Stimulated activated CD4-positive, alpha-beta T cell treated with anti-CD3 and anti-CD28 coated beads, Interleukin-12 subunit alpha, Interleukin-12 subunit beta, amount 100 ng/mL, for 48 hours (primary cell): ENCODE results near the gene GTF2H3.

ENCODE experiments used
- DNase-seq, 3 donors: peaks; one replicate each; pipeline ENCODE4 v3.0.0-alpha.2; 2020; ENCODE audit warnings: low read depth in 2 of 3, low spot score in 1 of 3

GTF2H3 gene

GRCh38 chr12:123645380-123645779 lies 11.8 kb downstream of the GTF2H3 start:
- DNase-seq, result no peak

GRCh38 chr12:123645878-123646277 lies 12.2 kb downstream of the GTF2H3 start:
- no peak for DNase-seq

GRCh38 chr12:123648401-123648800 lies 14.8 kb downstream of the GTF2H3 start:
- DNase-seq, result no peak

- no peak for DNase-seq
These were observed 20.6 kb downstream of the GTF2H3 start for GRCh38 chr12:123654129-123654701.

- DNase-seq, result no peak
These were observed 21.8 kb downstream of the GTF2H3 start for GRCh38 chr12:123655420-123655819.

GRCh38 chr12:123656392-123656791 lies 22.8 kb downstream of the GTF2H3 start:
- DNase-seq, result no peak

- DNase-seq, result no peak
These were observed 23.6 kb downstream of the GTF2H3 start for GRCh38 chr12:123657211-123657610.

- no peak for DNase-seq
These were observed 26.5 kb downstream of the GTF2H3 start for GRCh38 chr12:123659996-123660727.

- no peak for DNase-seq
These were observed 34.1 kb downstream of the GTF2H3 start for GRCh38 chr12:123667771-123668170.

GRCh38 chr12:123670882-123671728 lies 37.5 kb downstream of the GTF2H3 start, which contains the start of gene TCTN2:
Gene TCTN2 (plus strand): TSS chr12:123671113. CDS start chr12:123671241, 128 bp downstream.
- DNase-seq, result peak; percentile 90 to 94 (median 92)

GRCh38 chr12:123671876-123672275 lies 38.2 kb downstream of the GTF2H3 start:
- DNase-seq, result no peak

GRCh38 chr12:123675436-123675835 lies 41.8 kb downstream of the GTF2H3 start:
- DNase-seq, result no peak

GRCh38 chr12:123676616-123677320 lies 43.1 kb downstream of the GTF2H3 start:
- DNase-seq, result no peak

- DNase-seq, result no peak
These were observed 45.4 kb downstream of the GTF2H3 start for GRCh38 chr12:123678981-123679380.

- DNase-seq, result no peak
These were observed 48.0 kb downstream of the GTF2H3 start for GRCh38 chr12:123681605-123682004.

- DNase-seq, result no peak
These were observed 50.3 kb downstream of the GTF2H3 start for GRCh38 chr12:123683964-123684363.

GRCh38 chr12:123686636-123687190 lies 53.1 kb downstream of the GTF2H3 start:
- no peak for DNase-seq

- no peak for DNase-seq
These were observed 56.7 kb downstream of the GTF2H3 start for GRCh38 chr12:123690191-123690840.

- no peak for DNase-seq
These were observed 62.6 kb downstream of the GTF2H3 start for GRCh38 chr12:123696207-123696606.

- no peak for DNase-seq
These were observed 63.0 kb downstream of the GTF2H3 start for GRCh38 chr12:123696646-123697045.
